Raji (cell line): Measurements from ENCODE around the gene PROKR2.

ENCODE experiments used
- POLR2A ChIP-seq: IDR thresholded peaks from 2 replicates; pipeline ENCODE4 v1.6.1; 2011; ENCODE audit warnings: low read depth, low read length, control low read depth; ENCODE audit not compliant: insufficient read depth

PROKR2 gene

GRCh38 chr20:5316188-5317158 lies at the start of gene PROKR2:
Gene PROKR2, minus strand, starts transcription at chr20:5316954. Its CDS starts 2,585 bp downstream, at chr20:5314369.
- no peak for TF ChIP-seq POLR2A

- no peak for TF ChIP-seq POLR2A
Observed at GRCh38 chr20:5364997-5365597, 48.3 kb upstream of the PROKR2 start.

- TF ChIP-seq POLR2A = no peak
Observed at GRCh38 chr20:5364136-5364821, 47.5 kb upstream of the PROKR2 start.

- TF ChIP-seq POLR2A = no peak
Observed at GRCh38 chr20:5362771-5363170, 46.0 kb upstream of the PROKR2 start.

GRCh38 chr20:5361176-5361575 lies 44.4 kb upstream of the PROKR2 start:
- TF ChIP-seq POLR2A = no peak

GRCh38 chr20:5357946-5358345 lies 41.2 kb upstream of the PROKR2 start:
- no peak for TF ChIP-seq POLR2A

- no peak for TF ChIP-seq POLR2A
Observed at GRCh38 chr20:5356941-5357340, 40.2 kb upstream of the PROKR2 start.

- no peak for TF ChIP-seq POLR2A
Observed at GRCh38 chr20:5354901-5355300, 38.1 kb upstream of the PROKR2 start.

GRCh38 chr20:5353624-5354496 lies 37.1 kb upstream of the PROKR2 start:
- no peak for TF ChIP-seq POLR2A

- no peak for TF ChIP-seq POLR2A
Observed at GRCh38 chr20:5349448-5349847, 32.7 kb upstream of the PROKR2 start.

GRCh38 chr20:5342021-5342420 lies 25.3 kb upstream of the PROKR2 start:
- no peak for TF ChIP-seq POLR2A

- no peak for TF ChIP-seq POLR2A
Observed at GRCh38 chr20:5331340-5331739, 14.6 kb upstream of the PROKR2 start.

GRCh38 chr20:5328268-5328667 lies 11.5 kb upstream of the PROKR2 start:
- no peak for TF ChIP-seq POLR2A

- no peak for TF ChIP-seq POLR2A
Observed at GRCh38 chr20:5327356-5327755, 10.6 kb upstream of the PROKR2 start.

- no peak for TF ChIP-seq POLR2A
Observed at GRCh38 chr20:5315807-5316187, 957 bp downstream of the PROKR2 start.
